ENCODE measurements around the gene CFAP141.
"Not testable (repeated sequence)": the region's sequence is repeated elsewhere in the genome, so short reads cannot be mapped to it uniquely, and the experiment has no call there.

Gene CFAP141

GRCh38 chr1:154206196-154206595 lies at the start of gene CFAP141:
TSS of gene CFAP141 (minus strand) at chr1:154206333. CDS start at chr1:154206307, 26 bp downstream.
- DNase-seq (ENCODE audit: low spot score): no peak

- DNase-seq (ENCODE audit: low spot score): no peak
These were observed 47.5 kb upstream of the CFAP141 start for GRCh38 chr1:154253671-154254070.

GRCh38 chr1:154241703-154242351 lies 35.7 kb upstream of the CFAP141 start:
- DNase-seq (ENCODE audit: low spot score): no peak

GRCh38 chr1:154240294-154240833 lies 34.2 kb upstream of the CFAP141 start:
- no peak for DNase-seq (ENCODE audit: low spot score)

- DNase-seq (ENCODE audit: low spot score): no peak
These were observed 33.4 kb upstream of the CFAP141 start for GRCh38 chr1:154239491-154239890.

GRCh38 chr1:154237880-154238506 lies 31.9 kb upstream of the CFAP141 start:
- DNase-seq (ENCODE audit: low spot score): no peak

- DNase-seq (ENCODE audit: low spot score): peak; percentile 30
These were observed 31.3 kb upstream of the CFAP141 start for GRCh38 chr1:154237435-154237834.

- no peak for DNase-seq (ENCODE audit: low spot score)
These were observed 30.7 kb upstream of the CFAP141 start for GRCh38 chr1:154236855-154237254.

GRCh38 chr1:154233127-154233526 lies 27.0 kb upstream of the CFAP141 start:
- DNase-seq (ENCODE audit: low spot score): not testable (repeated sequence)

- DNase-seq (ENCODE audit: low spot score): not testable (repeated sequence)
These were observed 25.0 kb upstream of the CFAP141 start for GRCh38 chr1:154231112-154231511.

GRCh38 chr1:154225370-154225769 lies 19.2 kb upstream of the CFAP141 start:
- no peak for DNase-seq (ENCODE audit: low spot score)

GRCh38 chr1:154223621-154224020 lies 17.5 kb upstream of the CFAP141 start:
- no peak for DNase-seq (ENCODE audit: low spot score)

GRCh38 chr1:154222918-154223317 lies 16.8 kb upstream of the CFAP141 start:
- DNase-seq (ENCODE audit: low spot score): no peak

- no peak for DNase-seq (ENCODE audit: low spot score)
These were observed 16.4 kb upstream of the CFAP141 start for GRCh38 chr1:154222518-154222917.

- DNase-seq (ENCODE audit: low spot score): peak; percentile 23
These were observed 15.3 kb upstream of the CFAP141 start for GRCh38 chr1:154221278-154222001.

- DNase-seq (ENCODE audit: low spot score): no peak
These were observed 14.8 kb upstream of the CFAP141 start for GRCh38 chr1:154220970-154221277.

GRCh38 chr1:154220071-154220969 lies 14.2 kb upstream of the CFAP141 start, which contains the start of gene UBAP2L:
TSS of gene UBAP2L (plus strand) at chr1:154220955. CDS start at chr1:154225124, 4,169 bp downstream.
- DNase-seq (ENCODE audit: low spot score): peak; percentile 89

- no peak for DNase-seq (ENCODE audit: low spot score)
These were observed 13.4 kb upstream of the CFAP141 start for GRCh38 chr1:154219541-154219940.

GRCh38 chr1:154218545-154218944 lies 12.4 kb upstream of the CFAP141 start:
- no peak for DNase-seq (ENCODE audit: low spot score)

- no peak for DNase-seq (ENCODE audit: low spot score)
These were observed 7.1 kb upstream of the CFAP141 start for GRCh38 chr1:154213274-154213673.

- DNase-seq (ENCODE audit: low spot score): no peak
These were observed 6.0 kb upstream of the CFAP141 start for GRCh38 chr1:154212083-154212482.

Data from HuH-7 (cell line).